ENCODE measurements around the gene CDC26. TPM values are rescaled to one million over a fixed set of nuclear protein-coding genes. Genes with fewer than 3 reads are reported as not detected.

CDC26 gene
- total and polyA plus RNA-seq, 10 of the 15 experiments (the other 5 are each of a cell fraction or from before 2014, with no cell fraction given): 28.2 to 156 (median 61.5) TPM

DNA sequence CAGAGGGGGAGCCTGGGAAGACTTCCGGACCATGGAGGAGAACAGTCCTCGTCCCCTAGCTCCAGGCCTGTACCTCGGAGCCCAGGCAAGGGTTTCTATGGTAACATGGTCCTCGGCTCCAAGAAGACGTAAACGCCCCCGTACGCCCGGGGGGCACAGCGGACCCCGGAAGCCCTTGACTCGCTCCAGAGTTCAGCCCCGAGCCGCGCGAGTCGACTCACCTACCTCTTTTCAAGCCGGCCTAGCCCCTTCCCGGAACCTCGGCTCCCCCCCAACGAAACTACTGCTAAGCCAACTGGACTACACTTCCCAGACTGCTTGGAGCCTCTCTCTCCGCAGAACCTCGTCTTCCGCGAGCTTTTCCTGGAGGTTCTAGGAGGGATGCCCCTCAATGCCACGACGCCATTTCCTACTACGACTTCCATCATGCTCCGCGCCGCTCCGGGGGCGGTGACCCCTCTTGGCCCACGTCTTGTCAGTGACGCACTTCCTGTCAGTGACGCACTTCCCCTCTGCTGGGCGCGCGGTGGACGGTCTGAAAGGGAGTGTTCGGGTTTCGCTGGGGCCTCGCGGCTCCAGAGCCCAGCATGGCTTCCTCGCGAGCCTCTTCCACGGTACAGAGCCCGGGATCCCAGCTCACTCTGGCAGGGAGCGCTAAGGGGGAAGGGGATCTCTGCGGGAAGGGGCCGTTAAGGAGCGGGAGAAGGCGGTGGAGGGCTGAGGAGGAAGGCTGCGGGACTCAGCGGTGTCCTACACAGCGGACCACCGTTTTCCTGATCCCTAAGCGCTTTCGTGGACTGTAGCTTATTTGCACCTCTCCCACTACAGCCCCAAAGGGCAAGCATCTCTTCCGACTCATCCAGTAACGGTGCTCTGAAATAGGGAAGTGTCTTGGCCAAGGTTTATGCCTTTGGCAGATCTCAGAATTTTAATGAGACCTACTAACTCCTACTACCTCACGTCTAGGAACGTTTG, at the start of gene CDC26, which contains the start of gene PRPF4 (continued):
- TF ChIP-seq, protein P1, sequence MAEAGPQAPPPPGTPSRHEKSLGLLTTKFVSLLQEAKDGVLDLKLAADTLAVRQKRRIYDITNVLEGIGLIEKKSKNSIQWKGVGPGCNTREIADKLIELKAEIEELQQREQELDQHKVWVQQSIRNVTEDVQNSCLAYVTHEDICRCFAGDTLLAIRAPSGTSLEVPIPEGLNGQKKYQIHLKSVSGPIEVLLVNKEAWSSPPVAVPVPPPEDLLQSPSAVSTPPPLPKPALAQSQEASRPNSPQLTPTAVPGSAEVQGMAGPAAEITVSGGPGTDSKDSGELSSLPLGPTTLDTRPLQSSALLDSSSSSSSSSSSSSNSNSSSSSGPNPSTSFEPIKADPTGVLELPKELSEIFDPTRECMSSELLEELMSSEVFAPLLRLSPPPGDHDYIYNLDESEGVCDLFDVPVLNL (IDR thresholded peaks at IDR 0.05; ENCODE audit: low read depth, low read length): peak; percentile 80
- TF ChIP-seq, protein P2, sequence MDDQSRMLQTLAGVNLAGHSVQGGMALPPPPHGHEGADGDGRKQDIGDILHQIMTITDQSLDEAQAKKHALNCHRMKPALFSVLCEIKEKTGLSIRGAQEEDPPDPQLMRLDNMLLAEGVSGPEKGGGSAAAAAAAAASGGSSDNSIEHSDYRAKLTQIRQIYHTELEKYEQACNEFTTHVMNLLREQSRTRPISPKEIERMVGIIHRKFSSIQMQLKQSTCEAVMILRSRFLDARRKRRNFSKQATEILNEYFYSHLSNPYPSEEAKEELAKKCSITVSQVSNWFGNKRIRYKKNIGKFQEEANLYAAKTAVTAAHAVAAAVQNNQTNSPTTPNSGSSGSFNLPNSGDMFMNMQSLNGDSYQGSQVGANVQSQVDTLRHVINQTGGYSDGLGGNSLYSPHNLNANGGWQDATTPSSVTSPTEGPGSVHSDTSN (IDR thresholded peaks at IDR 0.05; ENCODE audit: insufficient replicate concordance, low read depth, low read length): peak; percentile 41
- TF ChIP-seq ETV6 (conservative IDR thresholded peaks at IDR 0.05 in 1 of 2, IDR thresholded peaks at IDR 0.05 in 1 of 2; ENCODE audit: borderline replicate concordance in 1 of 2, low read depth in 1 of 2) (no peak), CREM (IDR thresholded peaks at IDR 0.05; ENCODE audit: low read depth) (peak; percentile 99), STAT1 (conservative IDR thresholded peaks at IDR 0.05) (no peak), GATAD2B (conservative IDR thresholded peaks at IDR 0.05; ENCODE audit: low read depth) (no peak; the same call in 1 of the 2 replicates), DPF2 (IDR thresholded peaks at IDR 0.05) (no peak; the same call in 1 of the 2 replicates), ZSCAN29 (IDR thresholded peaks at IDR 0.05) (no peak), NFXL1 (IDR thresholded peaks at IDR 0.05; ENCODE audit: borderline replicate concordance) (no peak), NR2F1 (conservative IDR thresholded peaks at IDR 0.05) (peak; percentile 85), CHD4 (IDR thresholded peaks at IDR 0.05) (no peak), SMAD5 (IDR thresholded peaks at IDR 0.05; ENCODE audit: low read depth) (peak; percentile 95), SP1 (IDR thresholded peaks at IDR 0.05; ENCODE audit: low read depth, low read length) (peak; percentile 14), MYC (IDR thresholded peaks at IDR 0.05; ENCODE audit: insufficient read depth, insufficient read length, insufficient replicate concordance, low read length, severe bottlenecking) (peak; percentile 45), POLR2AphosphoS5 (IDR thresholded peaks at IDR 0.05; ENCODE audit: low read length) (peak; percentile 97), YY1 (IDR thresholded peaks at IDR 0.05; ENCODE audit: low read depth, low read length) (peak; percentile 94), IKZF1 (conservative IDR thresholded peaks at IDR 0.05) (peak; percentile 94), PML (IDR thresholded peaks at IDR 0.05; ENCODE audit: low read length) (peak; percentile 95)
- TF ChIP-seq, protein P3, sequence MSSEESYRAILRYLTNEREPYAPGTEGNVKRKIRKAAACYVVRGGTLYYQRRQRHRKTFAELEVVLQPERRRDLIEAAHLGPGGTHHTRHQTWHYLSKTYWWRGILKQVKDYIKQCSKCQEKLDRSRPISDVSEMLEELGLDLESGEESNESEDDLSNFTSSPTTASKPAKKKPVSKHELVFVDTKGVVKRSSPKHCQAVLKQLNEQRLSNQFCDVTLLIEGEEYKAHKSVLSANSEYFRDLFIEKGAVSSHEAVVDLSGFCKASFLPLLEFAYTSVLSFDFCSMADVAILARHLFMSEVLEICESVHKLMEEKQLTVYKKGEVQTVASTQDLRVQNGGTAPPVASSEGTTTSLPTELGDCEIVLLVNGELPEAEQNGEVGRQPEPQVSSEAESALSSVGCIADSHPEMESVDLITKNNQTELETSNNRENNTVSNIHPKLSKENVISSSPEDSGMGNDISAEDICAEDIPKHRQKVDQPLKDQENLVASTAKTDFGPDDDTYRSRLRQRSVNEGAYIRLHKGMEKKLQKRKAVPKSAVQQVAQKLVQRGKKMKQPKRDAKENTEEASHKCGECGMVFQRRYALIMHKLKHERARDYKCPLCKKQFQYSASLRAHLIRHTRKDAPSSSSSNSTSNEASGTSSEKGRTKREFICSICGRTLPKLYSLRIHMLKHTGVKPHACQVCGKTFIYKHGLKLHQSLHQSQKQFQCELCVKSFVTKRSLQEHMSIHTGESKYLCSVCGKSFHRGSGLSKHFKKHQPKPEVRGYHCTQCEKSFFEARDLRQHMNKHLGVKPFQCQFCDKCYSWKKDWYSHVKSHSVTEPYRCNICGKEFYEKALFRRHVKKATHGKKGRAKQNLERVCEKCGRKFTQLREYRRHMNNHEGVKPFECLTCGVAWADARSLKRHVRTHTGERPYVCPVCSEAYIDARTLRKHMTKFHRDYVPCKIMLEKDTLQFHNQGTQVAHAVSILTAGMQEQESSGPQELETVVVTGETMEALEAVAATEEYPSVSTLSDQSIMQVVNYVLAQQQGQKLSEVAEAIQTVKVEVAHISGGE (CRISPR knock-in tag; IDR thresholded peaks at IDR 0.05): no peak
- TF ChIP-seq, protein P4, sequence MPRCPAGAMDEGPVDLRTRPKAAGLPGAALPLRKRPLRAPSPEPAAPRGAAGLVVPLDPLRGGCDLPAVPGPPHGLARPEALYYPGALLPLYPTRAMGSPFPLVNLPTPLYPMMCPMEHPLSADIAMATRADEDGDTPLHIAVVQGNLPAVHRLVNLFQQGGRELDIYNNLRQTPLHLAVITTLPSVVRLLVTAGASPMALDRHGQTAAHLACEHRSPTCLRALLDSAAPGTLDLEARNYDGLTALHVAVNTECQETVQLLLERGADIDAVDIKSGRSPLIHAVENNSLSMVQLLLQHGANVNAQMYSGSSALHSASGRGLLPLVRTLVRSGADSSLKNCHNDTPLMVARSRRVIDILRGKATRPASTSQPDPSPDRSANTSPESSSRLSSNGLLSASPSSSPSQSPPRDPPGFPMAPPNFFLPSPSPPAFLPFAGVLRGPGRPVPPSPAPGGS (IDR thresholded peaks at IDR 0.05; ENCODE audit: borderline replicate concordance, insufficient read depth, low read depth, low read length, poor library complexity, severe bottlenecking): no peak
- TF ChIP-seq, protein P5, sequence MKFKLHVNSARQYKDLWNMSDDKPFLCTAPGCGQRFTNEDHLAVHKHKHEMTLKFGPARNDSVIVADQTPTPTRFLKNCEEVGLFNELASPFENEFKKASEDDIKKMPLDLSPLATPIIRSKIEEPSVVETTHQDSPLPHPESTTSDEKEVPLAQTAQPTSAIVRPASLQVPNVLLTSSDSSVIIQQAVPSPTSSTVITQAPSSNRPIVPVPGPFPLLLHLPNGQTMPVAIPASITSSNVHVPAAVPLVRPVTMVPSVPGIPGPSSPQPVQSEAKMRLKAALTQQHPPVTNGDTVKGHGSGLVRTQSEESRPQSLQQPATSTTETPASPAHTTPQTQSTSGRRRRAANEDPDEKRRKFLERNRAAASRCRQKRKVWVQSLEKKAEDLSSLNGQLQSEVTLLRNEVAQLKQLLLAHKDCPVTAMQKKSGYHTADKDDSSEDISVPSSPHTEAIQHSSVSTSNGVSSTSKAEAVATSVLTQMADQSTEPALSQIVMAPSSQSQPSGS (IDR thresholded peaks at IDR 0.05; ENCODE audit: low read length): no peak

Data from GM12878 (cell line).